ENCODE results near the gene SLX9. TPM values are rescaled to one million over a fixed set of nuclear protein-coding genes. Genes with fewer than 3 reads are reported as not detected.

SLX9 gene
- total RNA-seq, 1 experiment from 2014 or later = 80.1 TPM

DNA sequence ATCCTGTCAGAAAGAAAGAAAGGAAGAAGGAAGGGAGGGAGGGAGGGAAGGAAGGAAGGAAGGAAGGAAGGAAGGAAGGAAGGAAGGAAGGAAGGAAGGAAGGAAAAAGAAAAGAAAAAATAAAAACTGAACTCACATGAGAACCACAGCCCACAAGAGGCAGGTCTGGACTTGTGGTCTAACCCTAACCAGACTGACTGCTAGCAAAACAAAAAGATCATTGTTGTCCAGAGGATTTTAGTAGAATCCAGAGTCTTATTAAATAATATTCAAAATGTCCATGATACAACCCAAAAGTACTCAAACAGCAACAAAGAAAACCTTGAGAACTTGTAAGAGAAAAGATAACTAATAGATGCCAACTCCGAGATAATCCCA, 14.5 kb upstream of the SLX9 start:
- Histone ChIP-seq H3K79me2 (ENCODE audit: low read length) (peaks cover 41% of the 10 kb centered on the region), H3K4me3 (ENCODE audit: low read length) (no peak overlapping the region), H3K27me3 (ENCODE audit: low read length) (no peaks in the 10 kb centered on the region), H3F3A (ENCODE audit: low read length, unreplicated experiment) (peaks cover 3% of the 10 kb centered on the region), H3K9ac (ENCODE audit: low read length) (peak overlapping the region; percentile 18; the same call in 1 of the 2 replicates), H4K20me1 (ENCODE audit: low read length) (no peaks in the 10 kb centered on the region), H3K4me1 (ENCODE audit: insufficient read depth, low read length) (peaks cover 59% of the 10 kb centered on the region), H3K36me3 (ENCODE audit: low read depth, low read length) (no peaks in the 10 kb centered on the region), H2AFZ (ENCODE audit: low read length) (no peak overlapping the region), H3K9me2 (replicated peaks; ENCODE audit: low read length) (no peaks in the 10 kb centered on the region), H3K9me3 (ENCODE audit: low read length) (no peaks in the 10 kb centered on the region), H3K4me2 (ENCODE audit: low read length) (peak overlapping the region; percentile 36), H3K27ac (ENCODE audit: low read length) (peak overlapping the region; percentile 66)
- no TSS peak for BruUV-seq (replicated peaks)
- intact Hi-C loops (cut with micrococcal nuclease) = loop anchor here (1.0 kb wide), 1 partner anchor 8 kb away; no protein-coding TSS in a partner anchor
- CTCF ChIA-PET = no interaction called here
- DNase-seq (peak; percentile 45), ATAC-seq (no peak)
- TF ChIP-seq EZH2phosphoT487 (IDR thresholded peaks at IDR 0.05; ENCODE audit: borderline replicate concordance, low read length) = no peak
- TF ChIP-seq, protein P1, sequence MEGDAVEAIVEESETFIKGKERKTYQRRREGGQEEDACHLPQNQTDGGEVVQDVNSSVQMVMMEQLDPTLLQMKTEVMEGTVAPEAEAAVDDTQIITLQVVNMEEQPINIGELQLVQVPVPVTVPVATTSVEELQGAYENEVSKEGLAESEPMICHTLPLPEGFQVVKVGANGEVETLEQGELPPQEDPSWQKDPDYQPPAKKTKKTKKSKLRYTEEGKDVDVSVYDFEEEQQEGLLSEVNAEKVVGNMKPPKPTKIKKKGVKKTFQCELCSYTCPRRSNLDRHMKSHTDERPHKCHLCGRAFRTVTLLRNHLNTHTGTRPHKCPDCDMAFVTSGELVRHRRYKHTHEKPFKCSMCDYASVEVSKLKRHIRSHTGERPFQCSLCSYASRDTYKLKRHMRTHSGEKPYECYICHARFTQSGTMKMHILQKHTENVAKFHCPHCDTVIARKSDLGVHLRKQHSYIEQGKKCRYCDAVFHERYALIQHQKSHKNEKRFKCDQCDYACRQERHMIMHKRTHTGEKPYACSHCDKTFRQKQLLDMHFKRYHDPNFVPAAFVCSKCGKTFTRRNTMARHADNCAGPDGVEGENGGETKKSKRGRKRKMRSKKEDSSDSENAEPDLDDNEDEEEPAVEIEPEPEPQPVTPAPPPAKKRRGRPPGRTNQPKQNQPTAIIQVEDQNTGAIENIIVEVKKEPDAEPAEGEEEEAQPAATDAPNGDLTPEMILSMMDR (conservative IDR thresholded peaks at IDR 0.05; ENCODE audit: low read depth, low read length) = no peak
- no peak for TF ChIP-seq EZH2 (IDR thresholded peaks at IDR 0.05; ENCODE audit: low read length, unreplicated experiment)
- POLR2A ChIA-PET (ENCODE audit: unreplicated experiment) = interaction anchor here (0.6 kb wide), 3 partner anchors 44 to 439 kb away, joined by 3 to 5 read pairs (median 4); no protein-coding TSS in a partner anchor

DNA sequence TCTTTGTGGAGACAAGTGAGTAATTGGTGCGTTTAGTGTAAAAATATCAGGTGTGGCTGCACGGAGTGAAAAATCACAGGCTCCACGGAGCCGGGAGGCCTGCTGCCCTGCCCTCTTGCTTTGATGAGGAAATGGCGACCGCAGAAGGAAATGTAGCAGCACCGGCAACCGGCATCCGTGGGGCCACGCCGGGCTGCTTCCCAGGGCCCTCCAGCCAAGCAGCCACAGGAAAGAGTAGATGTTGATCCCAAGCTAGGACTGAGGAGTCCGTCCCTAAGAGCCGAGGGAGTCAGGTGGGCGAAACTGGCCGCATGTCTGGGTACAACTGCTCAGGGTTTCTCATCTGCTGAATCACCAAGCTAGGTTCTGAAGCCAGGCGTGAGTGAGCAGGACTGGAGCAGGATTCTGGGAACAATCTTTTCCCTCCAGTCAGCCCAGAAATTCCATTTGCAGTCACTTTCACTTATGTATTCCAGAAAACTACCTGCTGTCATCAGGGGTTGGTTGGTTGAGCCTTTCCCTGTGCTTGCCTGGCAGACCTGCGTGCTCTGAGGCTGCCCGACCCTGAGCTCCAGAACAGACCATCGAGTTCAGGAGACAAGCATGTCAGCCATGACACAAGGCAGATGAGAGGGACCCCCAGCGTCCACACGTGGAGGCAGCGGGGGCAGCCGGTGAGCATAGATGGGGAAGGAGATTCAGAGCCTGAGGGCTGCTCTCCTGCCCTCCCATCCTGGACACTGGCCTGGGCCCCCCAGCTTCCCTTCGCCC, 13.3 kb upstream of the SLX9 start:
- no peak for TF ChIP-seq EZH2phosphoT487 (IDR thresholded peaks at IDR 0.05; ENCODE audit: borderline replicate concordance, low read length)
- TF ChIP-seq EZH2 (IDR thresholded peaks at IDR 0.05; ENCODE audit: low read length, unreplicated experiment) = no peak
- TF ChIP-seq, protein P1 (conservative IDR thresholded peaks at IDR 0.05; ENCODE audit: low read depth, low read length) = no peak
- Histone ChIP-seq H3K4me2 (ENCODE audit: low read length) (peak overlapping the region; percentile 91), H3K36me3 (ENCODE audit: low read depth, low read length) (no peaks in the 10 kb centered on the region), H3K4me1 (ENCODE audit: insufficient read depth, low read length) (peaks cover 71% of the 10 kb centered on the region), H3K9me2 (replicated peaks; ENCODE audit: low read length) (no peaks in the 10 kb centered on the region), H4K20me1 (ENCODE audit: low read length) (no peaks in the 10 kb centered on the region), H3K4me3 (ENCODE audit: low read length) (no peak overlapping the region; the same call in 1 of the 2 replicates), H3F3A (ENCODE audit: low read length, unreplicated experiment) (peaks cover 8% of the 10 kb centered on the region), H3K79me2 (ENCODE audit: low read length) (peaks cover 44% of the 10 kb centered on the region), H3K27me3 (ENCODE audit: low read length) (no peaks in the 10 kb centered on the region), H3K27ac (ENCODE audit: low read length) (peak overlapping the region; percentile 98), H3K9me3 (ENCODE audit: low read length) (no peaks in the 10 kb centered on the region), H2AFZ (ENCODE audit: low read length) (no peak overlapping the region), H3K9ac (ENCODE audit: low read length) (peak overlapping the region; percentile 82; the same call in 1 of the 2 replicates)
- intact Hi-C loops (cut with micrococcal nuclease) = no loop called here
- BruUV-seq (replicated peaks) = no TSS peak
- ATAC-seq = no peak
- DNase-seq = peak; percentile 21
- ChIA-PET POLR2A (ENCODE audit: unreplicated experiment) (no interaction called here), CTCF (no interaction called here)

DNA sequence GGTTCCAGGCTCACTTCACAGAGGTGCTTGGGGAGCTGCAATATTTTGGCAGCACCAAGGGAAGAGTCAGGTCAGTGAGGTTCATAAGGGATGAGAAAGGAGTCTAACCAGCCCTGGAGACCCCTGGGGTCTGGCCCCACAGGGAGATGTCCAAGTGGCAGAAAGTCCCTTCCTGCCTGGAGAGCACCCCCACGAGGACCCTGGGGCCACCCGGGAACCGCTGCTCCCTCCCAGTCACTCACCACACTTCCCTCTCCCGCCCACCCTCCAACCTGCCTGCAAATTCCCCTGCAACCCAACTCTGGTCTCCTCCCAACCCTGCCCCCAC, 12.6 kb upstream of the SLX9 start:
- no peak for ATAC-seq
- ChIA-PET CTCF (interaction anchor here (0.6 to 1.3 kb wide), 7 partner anchors 12 to 126 kb away, joined by 3 to 12 read pairs (median 5); partner anchors contain the start of gene PTTG1IP), POLR2A (ENCODE audit: unreplicated experiment) (interaction anchor here (0.6 to 1.3 kb wide), 8 partner anchors 11 to 1056 kb away, joined by 3 to 18 read pairs (median 6); no protein-coding TSS in a partner anchor)
- intact Hi-C loops (cut with micrococcal nuclease) = no loop called here
- Histone ChIP-seq H3K79me2 (ENCODE audit: low read length) (peaks cover 51% of the 10 kb centered on the region), H3K27ac (ENCODE audit: low read length) (peak overlapping the region; percentile 98), H3K9ac (ENCODE audit: low read length) (peak overlapping the region; percentile 82), H3K9me3 (ENCODE audit: low read length) (no peaks in the 10 kb centered on the region), H3K27me3 (ENCODE audit: low read length) (no peaks in the 10 kb centered on the region), H3K4me3 (ENCODE audit: low read length) (peak overlapping the region; percentile 63; the same call in 1 of the 2 replicates), H3F3A (ENCODE audit: low read length, unreplicated experiment) (peaks cover 8% of the 10 kb centered on the region), H4K20me1 (ENCODE audit: low read length) (no peaks in the 10 kb centered on the region), H3K4me1 (ENCODE audit: insufficient read depth, low read length) (peaks cover 73% of the 10 kb centered on the region), H3K36me3 (ENCODE audit: low read depth, low read length) (no peaks in the 10 kb centered on the region), H2AFZ (ENCODE audit: low read length) (no peak overlapping the region), H3K9me2 (replicated peaks; ENCODE audit: low read length) (no peaks in the 10 kb centered on the region), H3K4me2 (ENCODE audit: low read length) (peak overlapping the region; percentile 91)
- DNase-seq = no peak
- no peak for TF ChIP-seq EZH2 (IDR thresholded peaks at IDR 0.05; ENCODE audit: low read length, unreplicated experiment)
- TF ChIP-seq EZH2phosphoT487 (IDR thresholded peaks at IDR 0.05; ENCODE audit: borderline replicate concordance, low read length) = no peak
- TF ChIP-seq, protein P1 (conservative IDR thresholded peaks at IDR 0.05; ENCODE audit: low read depth, low read length) = no peak
- BruUV-seq (replicated peaks) = no TSS peak
